Vagina (tissue), 2 donors: ENCODE data around the gene NMNAT3. TPM values are rescaled to one million over a fixed set of nuclear protein-coding genes. Genes with fewer than 3 reads are reported as not detected.

ENCODE experiments used
- DNase-seq, 2 donors: peaks; one replicate each; pipeline ENCODE4 v3.0.0-alpha.2; 2017; ENCODE audit errors: extremely low spot score in 2 of 2
- H3K27ac ChIP-seq: fragments of 200-600 bp; sonication (generic); one replicate; pipeline ENCODE4 v1.5.1; 2019
- H3K27me3 ChIP-seq: fragments of 200-600 bp; sonication (generic); one replicate; pipeline ENCODE4 v1.5.1; 2019
- H3K36me3 ChIP-seq, 2 donors: fragments of 200-600 bp; sonication (generic); one replicate each; pipeline ENCODE4 v1.5.1; 2017 to 2019
- H3K4me1 ChIP-seq: fragments of 200-600 bp; sonication (generic); one replicate; pipeline ENCODE4 v1.5.1; 2019
- H3K4me3 ChIP-seq, 2 donors: fragments of 200-600 bp; sonication (generic); 1 replicate in 1 of 2; 2 replicates in 1 of 2; pipeline ENCODE4 v1.5.1; 2016 to 2019
- H3K9me3 ChIP-seq: fragments of 200-600 bp; sonication (generic); one replicate; pipeline ENCODE4 v1.5.1; 2019
- POLR2A ChIP-seq, 2 donors: fragments of 450-650 bp; IDR thresholded peaks; one replicate each; pipeline ENCODE4 v1.6.1; 2017; ENCODE audit warnings: antibody characterized with exemption in 2 of 2, mild to moderate bottlenecking in 2 of 2, moderate library complexity in 2 of 2
- POLR2AphosphoS5 ChIP-seq, 2 donors: sonication (generic); formaldehyde crosslinking; IDR thresholded peaks; one replicate each; pipeline ENCODE4 v1.9.0; 2017; ENCODE audit warnings: antibody characterized with exemption in 2 of 2, mild to moderate bottlenecking in 2 of 2, low read depth in 1 of 2; ENCODE audit not compliant: insufficient read depth in 1 of 2
- intact Hi-C: fragments of 100-400 bp; cut with DNase I; formaldehyde crosslinking; loops from one replicate; pipeline ENCODE4 v1.15.1; 2023
- total RNA-seq: library from RNA; depleted of rRNA; stranded (reverse); fragments of >200 nt; gene quantifications from one replicate; pipeline ENCODE4 v1.2.3, GENCODE V29; 2016
- TF ChIP-seq, protein P1 (sequence below), 3 experiments: fragments of 450-650 bp in 2 of 3; fragments of 200-600 bp in 1 of 3; sonication (generic) in 1 of 3; IDR thresholded peaks; one replicate each; pipeline ENCODE4 v1.5.1; 2017 to 2019; ENCODE audit warnings: antibody characterized with exemption in 3 of 3, mild to moderate bottlenecking in 2 of 3, moderate library complexity in 2 of 3

The NMNAT3 gene
- total RNA-seq, 1 donor from 2014 or later = 17.4 TPM

DNA sequence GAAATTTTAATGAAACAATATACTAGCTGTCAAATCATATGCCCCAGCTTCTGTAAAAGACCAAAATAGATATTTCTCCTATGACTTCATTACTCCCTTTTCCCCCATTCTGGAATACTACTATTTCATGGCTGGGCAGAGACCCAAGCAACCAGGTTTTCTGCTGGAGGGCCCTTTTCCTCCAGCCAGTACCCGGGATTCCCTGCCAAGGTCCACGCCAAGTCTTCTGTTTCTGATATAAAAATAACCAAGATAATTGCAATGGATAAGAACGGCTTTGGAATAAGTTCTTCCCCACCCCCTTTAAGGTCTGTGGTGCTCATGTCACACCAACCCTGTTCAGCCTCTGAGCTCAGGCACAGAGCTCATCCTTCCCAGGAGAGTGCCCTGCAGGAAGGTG is 17.2 kb upstream of the NMNAT3 start:
- H3K4me3 ChIP-seq = no peak overlapping the region
- TF ChIP-seq, protein P1, sequence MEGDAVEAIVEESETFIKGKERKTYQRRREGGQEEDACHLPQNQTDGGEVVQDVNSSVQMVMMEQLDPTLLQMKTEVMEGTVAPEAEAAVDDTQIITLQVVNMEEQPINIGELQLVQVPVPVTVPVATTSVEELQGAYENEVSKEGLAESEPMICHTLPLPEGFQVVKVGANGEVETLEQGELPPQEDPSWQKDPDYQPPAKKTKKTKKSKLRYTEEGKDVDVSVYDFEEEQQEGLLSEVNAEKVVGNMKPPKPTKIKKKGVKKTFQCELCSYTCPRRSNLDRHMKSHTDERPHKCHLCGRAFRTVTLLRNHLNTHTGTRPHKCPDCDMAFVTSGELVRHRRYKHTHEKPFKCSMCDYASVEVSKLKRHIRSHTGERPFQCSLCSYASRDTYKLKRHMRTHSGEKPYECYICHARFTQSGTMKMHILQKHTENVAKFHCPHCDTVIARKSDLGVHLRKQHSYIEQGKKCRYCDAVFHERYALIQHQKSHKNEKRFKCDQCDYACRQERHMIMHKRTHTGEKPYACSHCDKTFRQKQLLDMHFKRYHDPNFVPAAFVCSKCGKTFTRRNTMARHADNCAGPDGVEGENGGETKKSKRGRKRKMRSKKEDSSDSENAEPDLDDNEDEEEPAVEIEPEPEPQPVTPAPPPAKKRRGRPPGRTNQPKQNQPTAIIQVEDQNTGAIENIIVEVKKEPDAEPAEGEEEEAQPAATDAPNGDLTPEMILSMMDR (IDR thresholded peaks at IDR 0.05) = no peak
- no peak for TF ChIP-seq POLR2A (IDR thresholded peaks at IDR 0.05)
- no peak for TF ChIP-seq POLR2AphosphoS5 (IDR thresholded peaks at IDR 0.05; ENCODE audit: insufficient read depth in 1 of 2, low read depth in 1 of 2)
- no peaks in the 10 kb centered on the region for H3K36me3 ChIP-seq
- intact Hi-C loops = no loop called here
- H3K27me3 ChIP-seq = no peaks in the 10 kb centered on the region
- no peaks in the 10 kb centered on the region for H3K4me1 ChIP-seq
- H3K9me3 ChIP-seq = no peaks in the 10 kb centered on the region
- H3K27ac ChIP-seq = no peak overlapping the region
- DNase-seq = no peak

DNA sequence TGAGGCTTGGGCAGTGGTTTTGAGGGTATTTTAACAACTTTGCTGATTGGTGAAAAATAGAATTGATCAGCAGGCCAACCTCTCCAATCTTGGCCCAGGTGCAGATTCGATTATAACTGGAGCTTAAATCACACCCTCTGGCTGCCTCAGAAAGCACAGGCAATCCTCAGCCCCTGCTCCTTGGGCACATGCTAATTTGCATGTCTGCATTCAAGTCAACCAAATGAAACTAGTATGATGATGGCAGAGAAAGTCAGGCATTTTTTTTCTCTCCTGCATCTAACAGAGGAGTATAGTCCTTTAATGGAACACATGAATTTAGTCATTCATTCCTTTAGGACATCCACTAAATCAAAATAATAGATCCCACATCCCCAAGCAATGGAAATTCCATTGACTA is 16.8 kb upstream of the NMNAT3 start:
- Histone ChIP-seq H3K36me3 (no peaks in the 10 kb centered on the region), H3K27ac (no peak overlapping the region), H3K4me1 (no peaks in the 10 kb centered on the region), H3K27me3 (no peaks in the 10 kb centered on the region), H3K4me3 (no peak overlapping the region), H3K9me3 (no peaks in the 10 kb centered on the region)
- no peak for DNase-seq
- intact Hi-C loops = no loop called here
- TF ChIP-seq POLR2A (IDR thresholded peaks at IDR 0.05) (no peak), POLR2AphosphoS5 (IDR thresholded peaks at IDR 0.05; ENCODE audit: insufficient read depth in 1 of 2, low read depth in 1 of 2) (no peak)
- TF ChIP-seq, protein P1 (IDR thresholded peaks at IDR 0.05) = no peak

DNA sequence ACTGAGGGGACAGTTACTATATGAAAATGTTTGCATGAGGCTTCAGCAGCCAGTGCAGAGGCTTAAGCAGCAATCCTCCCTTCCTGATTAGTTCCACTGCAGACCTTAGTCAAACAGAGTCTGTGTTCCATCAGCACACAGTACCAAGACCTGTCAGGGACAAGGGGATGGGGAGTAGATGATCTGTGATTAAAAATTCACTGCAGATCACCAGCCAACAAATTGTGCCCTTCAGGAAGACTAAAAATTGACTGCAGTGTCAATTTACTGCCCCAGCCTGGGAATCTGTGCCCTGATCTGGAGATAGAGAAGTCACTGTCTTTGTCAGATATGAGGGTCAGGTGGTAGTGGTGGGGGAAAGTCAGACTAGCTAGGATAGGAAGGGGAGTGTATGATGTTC is 13.8 kb upstream of the NMNAT3 start:
- Histone ChIP-seq H3K4me3 (no peak overlapping the region), H3K27ac (no peak overlapping the region), H3K36me3 (no peaks in the 10 kb centered on the region), H3K27me3 (no peaks in the 10 kb centered on the region), H3K4me1 (no peaks in the 10 kb centered on the region), H3K9me3 (no peaks in the 10 kb centered on the region)
- intact Hi-C loops = no loop called here
- DNase-seq = no peak
- TF ChIP-seq POLR2AphosphoS5 (IDR thresholded peaks at IDR 0.05; ENCODE audit: insufficient read depth in 1 of 2, low read depth in 1 of 2) (no peak), POLR2A (IDR thresholded peaks at IDR 0.05) (no peak)
- TF ChIP-seq, protein P1 (IDR thresholded peaks at IDR 0.05) = no peak

DNA sequence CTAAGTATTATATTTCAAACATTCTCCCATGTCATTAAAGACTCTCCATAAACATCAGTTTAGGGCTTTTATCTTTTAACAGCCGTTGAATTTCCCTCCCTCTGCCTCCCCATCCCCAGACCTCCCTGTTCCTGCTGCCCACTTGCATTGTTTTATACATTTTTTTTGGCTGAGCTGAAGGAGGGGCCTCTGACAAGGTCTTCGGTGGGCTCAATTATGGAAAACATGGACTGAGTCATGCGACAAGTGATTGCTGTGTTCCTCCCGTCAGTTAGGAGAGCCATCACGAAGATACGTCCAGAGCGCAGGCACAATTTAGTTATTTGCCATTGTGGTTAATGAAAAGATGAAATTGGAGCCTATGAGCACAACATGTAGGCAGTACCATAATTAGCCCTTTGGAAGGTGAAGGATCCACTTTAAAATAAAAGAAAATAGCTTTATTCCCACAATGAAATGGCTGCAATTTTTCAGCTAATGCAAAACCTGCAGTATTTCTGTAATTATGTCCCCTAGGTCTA is 12.0 kb upstream of the NMNAT3 start:
- intact Hi-C loops = no loop called here
- Histone ChIP-seq H3K4me3 (no peak overlapping the region), H3K27ac (no peak overlapping the region), H3K36me3 (no peaks in the 10 kb centered on the region), H3K4me1 (no peaks in the 10 kb centered on the region), H3K9me3 (no peaks in the 10 kb centered on the region), H3K27me3 (no peaks in the 10 kb centered on the region)
- no peak for DNase-seq
- TF ChIP-seq, protein P1 (IDR thresholded peaks at IDR 0.05) = no peak
- no peak for TF ChIP-seq POLR2AphosphoS5 (IDR thresholded peaks at IDR 0.05; ENCODE audit: insufficient read depth in 1 of 2, low read depth in 1 of 2)
- TF ChIP-seq POLR2A (IDR thresholded peaks at IDR 0.05) = no peak

DNA sequence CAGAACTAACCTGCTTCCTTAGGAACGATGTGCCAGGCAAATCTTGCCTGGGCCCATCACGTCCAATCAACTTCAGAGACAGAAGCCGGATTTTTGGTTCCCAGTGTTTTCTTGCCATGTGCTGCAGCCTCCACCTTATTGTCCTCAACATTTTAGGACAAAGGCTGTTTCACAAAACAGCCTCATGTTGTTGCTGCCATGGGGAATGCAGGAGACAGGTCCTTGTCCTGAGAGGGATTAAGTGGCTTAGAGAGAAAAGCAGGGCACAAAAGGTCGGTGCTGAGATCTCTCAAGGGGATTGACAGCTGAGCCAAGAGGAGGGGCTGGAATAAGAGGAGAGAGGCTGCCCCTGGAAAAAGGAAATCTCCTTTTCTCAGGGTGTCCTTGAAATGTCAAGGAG is 11.3 kb upstream of the NMNAT3 start:
- no peaks in the 10 kb centered on the region for H3K27me3 ChIP-seq
- DNase-seq = peak in 1 of 2 donors; percentile 64
- no peaks in the 10 kb centered on the region for H3K36me3 ChIP-seq
- no peaks in the 10 kb centered on the region for H3K9me3 ChIP-seq
- no peak for TF ChIP-seq POLR2AphosphoS5 (IDR thresholded peaks at IDR 0.05; ENCODE audit: insufficient read depth in 1 of 2, low read depth in 1 of 2)
- TF ChIP-seq, protein P1 (IDR thresholded peaks at IDR 0.05) = no peak
- TF ChIP-seq POLR2A (IDR thresholded peaks at IDR 0.05) = no peak
- no peak overlapping the region for H3K27ac ChIP-seq
- intact Hi-C loops = no loop called here
- H3K4me3 ChIP-seq = no peak overlapping the region
- H3K4me1 ChIP-seq = no peaks in the 10 kb centered on the region
